HG03432 (cell line): ENCODE data around the gene PMEPA1.

Experiments
- ATAC-seq: cut with Tn5 transposase; IDR thresholded peaks from one replicate; pipeline ENCODE4 v1.9.1; 2021; ENCODE audit warnings: mild to moderate bottlenecking, moderate library complexity; ENCODE audit not compliant: unreplicated experiment

PMEPA1 gene

DNA sequence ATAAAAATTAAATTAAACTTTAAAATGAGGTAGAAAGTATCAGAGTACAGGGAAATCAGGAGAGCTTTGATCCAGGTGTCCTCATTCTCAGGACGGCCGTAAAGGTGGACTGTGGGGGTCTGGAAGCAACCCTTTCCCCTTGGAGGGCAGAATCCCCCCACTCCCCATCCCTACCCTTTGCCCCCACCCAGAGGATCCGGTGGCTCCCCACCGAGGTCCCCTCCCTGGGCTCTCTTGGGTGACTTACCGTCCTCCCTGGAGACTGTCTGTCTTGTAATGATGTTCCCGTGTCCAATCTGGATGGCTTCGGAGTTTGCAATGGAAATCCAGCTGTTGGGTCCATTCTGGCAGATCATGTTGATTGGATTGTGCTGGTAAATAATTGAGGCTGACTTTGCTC lies 96.9 kb downstream of the PMEPA1 start:
- ATAC-seq, result no peak

DNA sequence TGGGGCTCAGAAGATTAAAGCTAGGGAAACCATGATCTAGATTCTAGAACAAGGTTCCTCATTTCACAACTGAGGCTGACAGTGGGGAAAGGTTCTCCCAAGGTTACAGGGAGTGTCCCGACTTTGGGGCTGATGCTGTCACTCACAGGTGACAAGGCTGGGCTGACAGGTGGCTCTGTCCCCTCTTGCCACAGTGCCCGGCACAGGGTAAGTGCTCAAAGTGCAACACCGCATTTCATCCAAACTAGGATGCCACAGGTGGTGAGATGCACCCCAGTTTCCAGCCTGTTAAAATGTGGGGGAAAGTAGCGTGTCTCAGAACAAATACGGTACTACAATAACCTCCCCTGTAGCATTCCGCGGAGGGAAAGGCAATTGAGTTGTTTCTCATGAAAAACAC lies 97.4 kb downstream of the PMEPA1 start:
- ATAC-seq, result no peak

DNA sequence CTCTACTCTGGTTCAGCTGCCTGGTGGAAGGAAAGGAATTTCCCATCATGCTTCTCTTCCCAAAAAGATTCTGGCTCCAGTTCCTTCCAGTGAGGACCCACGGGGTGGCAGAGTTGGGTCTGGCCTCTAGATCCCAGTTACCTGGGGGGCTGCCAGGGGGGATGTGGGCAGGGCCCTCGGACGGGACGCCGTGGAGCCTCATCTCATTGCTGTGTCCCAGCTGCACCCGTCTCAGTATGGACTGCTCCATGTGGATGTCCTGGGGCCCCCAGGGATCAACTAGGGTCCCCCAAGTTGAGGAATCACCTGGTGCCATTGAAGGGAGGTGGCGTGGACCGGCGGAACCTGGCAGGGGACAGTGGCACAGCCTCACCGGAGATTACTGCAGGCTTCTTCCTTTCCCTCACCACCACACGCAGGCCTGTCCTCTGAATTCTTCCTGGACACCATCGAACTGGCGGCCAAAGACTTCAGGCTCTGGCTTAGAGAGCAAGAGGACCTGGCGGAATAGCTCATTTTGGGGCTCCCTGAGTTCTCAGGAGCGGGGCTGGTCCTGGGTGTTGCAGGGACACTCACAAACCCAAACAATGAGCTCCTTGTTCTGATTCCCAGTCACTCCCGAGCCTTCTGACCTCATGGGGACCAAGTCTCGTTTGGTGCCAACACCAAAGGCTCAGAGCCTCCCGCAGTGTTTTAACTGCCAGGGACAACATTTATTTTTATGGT lies 98.1 kb downstream of the PMEPA1 start:
- ATAC-seq, result no peak

DNA sequence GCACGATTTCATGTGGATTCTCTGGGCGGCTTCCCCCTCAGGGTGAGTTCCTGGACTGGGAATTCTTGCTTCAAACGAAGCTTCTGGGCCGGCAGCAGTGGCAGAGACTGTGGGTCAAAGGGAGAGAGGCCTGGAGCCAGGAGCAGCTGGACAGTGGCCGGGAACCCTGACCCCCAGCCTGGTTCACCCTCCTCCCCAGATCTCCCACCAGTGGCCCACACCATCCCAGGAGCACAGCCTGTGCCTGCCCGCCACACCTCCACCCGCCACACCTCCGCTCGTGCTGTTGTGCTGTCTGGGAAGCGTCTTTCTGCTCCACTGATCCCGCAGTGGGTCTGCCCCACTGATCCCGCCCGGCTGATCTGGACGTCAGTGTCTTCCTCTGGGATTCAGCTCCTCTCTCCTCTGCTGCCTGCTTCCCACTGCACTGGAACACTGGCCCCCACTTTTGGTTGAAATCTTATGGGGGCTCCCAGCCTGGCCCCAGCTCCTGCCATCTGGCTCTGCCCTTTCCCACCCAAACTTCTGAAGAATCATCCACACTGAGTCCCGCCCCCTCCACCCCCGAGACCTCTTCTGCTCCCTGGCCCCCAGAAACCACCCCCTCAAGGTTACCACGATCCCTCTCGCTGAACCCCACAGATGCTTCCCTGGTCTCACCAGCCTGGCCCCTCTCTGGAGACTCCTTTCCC lies 99.4 kb downstream of the PMEPA1 start:
- no peak for ATAC-seq

DNA sequence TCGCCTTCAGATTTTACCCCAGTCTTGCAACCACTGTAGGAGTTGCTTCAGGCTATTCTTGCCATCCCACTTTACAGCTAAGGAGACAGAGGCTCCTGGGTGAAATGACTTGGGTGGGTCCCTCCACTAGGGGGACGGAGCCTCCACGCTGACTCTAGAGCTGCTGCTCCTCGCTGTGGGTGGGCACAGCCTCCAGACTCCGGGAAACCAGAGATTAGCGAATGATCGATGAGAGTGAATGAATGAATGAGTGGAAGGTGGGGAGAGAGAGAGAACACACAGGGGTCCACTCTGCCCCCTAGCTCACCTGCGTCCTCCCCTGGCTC lies 100.0 kb downstream of the PMEPA1 start:
- ATAC-seq, result no peak

DNA sequence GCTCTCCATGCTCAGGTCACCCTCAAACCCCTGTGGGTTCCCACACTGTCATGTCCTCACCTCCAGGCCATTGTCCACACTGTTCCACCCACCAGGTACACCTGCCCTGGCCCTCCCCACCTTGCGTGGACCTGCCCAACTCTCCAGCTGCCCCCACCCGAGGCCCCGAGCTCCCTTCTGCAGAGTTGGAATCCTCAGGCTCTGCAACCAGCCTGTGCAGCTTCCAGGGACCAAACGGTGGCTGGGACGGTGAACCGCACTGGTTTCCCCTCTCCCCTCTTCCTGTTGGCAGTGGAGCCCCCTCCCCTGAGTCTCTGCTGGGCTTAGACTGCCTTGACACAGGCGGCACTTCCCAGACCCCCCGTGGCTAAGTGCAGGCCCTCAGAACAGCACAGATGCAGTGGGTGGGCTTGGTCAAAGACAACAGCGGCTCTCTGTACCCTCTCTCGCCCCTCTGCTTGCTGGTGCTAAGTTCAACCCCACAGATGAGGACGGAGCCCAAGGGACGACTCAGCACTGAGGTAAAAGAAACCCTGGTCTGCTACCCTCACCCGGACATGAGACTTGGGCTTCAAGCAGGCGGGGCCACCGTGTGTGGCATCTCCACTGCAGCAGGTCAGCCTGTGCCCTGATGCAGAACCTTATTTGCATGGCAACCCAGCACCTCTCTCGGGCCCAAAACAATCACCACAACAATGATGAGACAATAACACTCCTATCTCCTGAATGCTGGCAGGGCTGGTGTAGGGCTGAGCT lies 100.6 kb downstream of the PMEPA1 start:
- ATAC-seq, result no peak

DNA sequence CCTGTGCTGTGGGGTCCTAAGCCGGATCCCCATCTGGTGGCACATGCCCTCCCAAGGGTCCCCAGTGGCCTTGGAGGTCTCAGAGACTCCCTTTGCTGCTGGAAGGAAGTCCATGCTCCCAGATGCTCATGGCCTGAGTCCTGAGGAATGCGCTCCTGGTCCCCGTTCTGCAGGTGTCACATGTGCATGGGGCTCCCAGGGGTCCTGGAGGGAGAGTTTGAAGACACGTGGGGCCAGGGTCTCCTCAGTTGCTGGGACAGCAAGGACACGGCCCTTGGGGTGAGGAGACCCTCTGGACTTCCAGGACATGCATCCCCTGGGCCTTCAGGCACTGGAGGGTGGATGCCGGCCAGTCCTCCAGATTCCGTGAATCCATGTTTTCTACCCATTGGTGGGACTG lies 101.3 kb downstream of the PMEPA1 start:
- no peak for ATAC-seq

DNA sequence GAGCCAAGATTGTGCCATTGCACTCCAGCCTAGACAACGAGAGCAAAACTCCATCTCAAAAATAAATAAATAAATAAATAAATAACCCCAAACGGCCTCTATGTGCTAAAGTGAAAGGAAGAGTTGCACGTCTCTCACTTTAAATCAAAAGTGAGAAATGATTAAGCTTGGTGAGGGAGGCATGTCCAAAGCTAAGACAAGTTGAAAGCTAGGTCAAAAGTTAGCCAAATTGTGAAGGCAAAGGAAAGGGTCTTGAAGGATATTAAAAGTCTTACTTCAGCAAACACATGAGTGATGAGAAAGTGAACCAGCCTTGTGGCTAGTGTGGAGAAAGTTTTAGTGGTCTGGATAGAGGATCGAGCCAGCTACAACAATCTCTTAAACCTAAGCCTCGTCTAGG lies 103.9 kb downstream of the PMEPA1 start:
- ATAC-seq, result no peak

DNA sequence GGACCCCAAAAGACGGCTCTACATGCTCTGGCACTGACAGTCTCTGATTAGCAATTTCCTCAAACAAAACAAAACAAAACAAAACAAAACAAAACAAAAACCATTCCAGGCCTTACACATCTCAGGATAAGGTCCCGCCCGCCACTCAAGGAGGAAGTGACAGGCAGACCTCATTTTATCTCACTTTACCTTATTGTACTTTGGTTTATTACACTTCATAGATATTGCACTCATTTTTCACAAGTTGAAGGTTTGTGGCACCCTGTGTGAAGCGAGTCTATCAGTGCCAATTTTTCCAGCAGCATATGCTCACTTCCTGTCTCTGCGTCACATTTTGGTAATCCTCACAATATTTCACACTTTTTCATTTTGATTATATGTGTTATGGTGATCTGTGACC lies 104.8 kb downstream of the PMEPA1 start:
- no peak for ATAC-seq

DNA sequence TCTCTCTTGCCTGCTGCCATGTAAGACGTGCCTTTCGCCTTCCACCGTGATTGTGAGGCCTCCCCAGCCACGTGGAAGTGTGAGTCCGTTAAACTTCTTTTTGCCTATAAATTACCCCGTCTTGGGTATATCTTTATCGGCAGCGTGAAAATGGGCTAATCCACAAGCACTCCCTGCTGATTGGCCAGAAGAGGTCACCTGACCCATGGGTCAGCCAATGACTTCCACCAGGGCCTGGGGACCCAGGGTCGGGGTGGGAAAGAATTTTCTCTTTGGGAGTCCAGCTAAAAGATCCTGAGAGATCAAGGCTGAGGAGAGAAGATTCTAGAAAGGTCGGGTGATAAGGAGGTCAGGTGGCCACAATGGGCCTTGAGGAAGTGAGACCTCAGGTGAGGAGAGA lies 106.7 kb downstream of the PMEPA1 start:
- no peak for ATAC-seq

DNA sequence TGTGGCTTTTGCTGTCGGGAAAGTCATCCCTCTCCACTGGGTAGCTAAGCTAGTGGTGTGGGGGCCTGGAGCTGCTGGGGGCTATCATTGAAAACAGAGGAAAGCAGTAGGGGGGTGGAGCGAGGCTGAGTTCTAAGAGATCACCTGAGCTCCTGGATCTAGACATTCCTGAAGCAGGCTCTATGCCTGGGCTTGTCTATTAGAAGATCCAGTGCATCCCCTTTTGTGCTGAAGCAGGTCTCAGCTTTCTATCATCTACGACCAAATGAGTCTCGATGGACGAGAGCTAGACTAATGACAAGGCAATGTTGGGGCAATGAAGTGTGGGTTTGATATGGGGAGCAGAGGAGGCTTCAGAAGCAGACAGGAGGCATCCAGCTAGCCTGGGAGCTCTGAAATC lies 108.1 kb downstream of the PMEPA1 start:
- no peak for ATAC-seq

DNA sequence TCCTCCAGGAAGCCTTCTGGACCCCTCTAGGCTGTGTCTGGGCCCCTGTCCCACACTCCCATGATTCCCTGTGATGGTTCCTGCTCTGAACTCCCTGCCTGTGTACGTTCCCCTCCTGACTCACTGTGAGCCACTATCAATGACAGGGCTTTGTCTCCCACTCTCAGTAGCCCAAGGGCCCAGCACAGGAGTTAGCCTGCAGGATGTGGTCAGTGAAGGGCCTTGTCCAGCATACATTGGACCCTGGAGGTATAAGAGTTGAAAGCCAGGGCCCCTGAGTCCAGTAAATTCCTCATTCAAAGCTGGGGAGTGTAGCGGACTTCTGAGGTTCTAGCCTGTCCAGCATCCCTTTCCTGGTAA lies 108.6 kb downstream of the PMEPA1 start:
- ATAC-seq, result no peak

DNA sequence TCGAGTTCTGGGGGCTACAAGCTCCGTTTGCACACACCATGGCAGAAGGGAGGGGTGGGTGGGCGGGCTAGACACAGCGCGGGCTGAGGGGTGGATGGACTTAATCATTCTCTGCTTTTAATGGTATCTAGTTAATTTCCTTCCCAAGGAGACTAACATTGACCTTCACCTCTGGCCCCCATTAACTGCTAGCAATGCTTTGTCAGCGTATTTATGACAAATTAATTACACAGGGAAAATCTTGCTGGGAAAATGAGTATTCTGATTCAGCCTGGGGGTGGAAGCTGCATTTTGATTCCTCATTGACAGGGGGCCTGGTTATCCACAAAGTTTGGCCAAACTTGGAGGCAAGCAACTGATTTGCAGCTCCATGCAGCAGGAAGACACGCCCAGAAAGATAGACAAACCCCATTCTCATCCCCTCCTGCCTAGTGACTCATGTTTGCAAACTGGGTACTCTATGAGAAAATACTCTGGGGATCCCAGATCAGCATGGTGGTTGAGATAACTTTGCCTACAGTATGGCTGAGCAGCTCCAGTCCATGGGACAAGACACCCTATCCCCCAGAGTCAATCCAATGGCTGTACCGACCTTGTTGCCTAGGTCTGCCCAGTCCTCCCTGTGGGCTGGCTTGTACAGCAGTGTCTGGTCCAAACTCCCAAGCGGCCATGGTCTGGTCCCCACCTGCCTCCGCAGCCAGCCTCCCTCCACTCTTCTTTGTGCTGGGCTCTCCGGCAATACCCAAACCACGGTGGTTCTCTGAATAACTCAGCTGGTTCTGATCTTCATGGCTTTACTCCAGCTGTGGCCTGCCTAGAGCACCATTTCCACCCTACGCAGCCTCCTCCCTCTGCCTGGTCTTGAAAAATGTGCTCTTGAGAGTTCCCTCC lies 109.2 kb downstream of the PMEPA1 start:
- no peak for ATAC-seq

DNA sequence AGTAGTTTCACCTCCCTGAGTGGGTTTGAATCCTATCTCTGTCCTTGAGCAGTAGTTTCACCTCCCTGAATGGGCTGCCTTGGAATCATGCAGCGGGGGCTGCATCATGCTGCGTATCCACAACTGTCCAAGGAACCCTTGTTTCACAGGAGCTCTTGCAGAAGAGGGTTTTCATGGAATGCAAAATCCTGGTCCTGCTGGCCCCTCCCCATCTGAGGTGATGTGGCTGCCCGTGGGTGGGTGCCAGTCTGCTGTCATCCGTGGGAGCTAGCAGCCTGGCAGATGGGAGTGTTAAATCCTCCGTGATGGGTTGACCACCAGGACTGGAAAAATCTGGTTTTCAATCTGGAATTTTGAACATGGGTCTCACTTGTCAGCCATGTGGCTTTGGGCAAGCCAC lies 111.3 kb downstream of the PMEPA1 start:
- no peak for ATAC-seq
